H1 (cell line): ENCODE measurements around the gene METTL21C. TPM values are rescaled to one million over a fixed set of nuclear protein-coding genes. Genes with fewer than 3 reads are reported as not detected.

Experiments
- CTCF ChIA-PET: fragments of 300-600 bp; sonication (Branson Sonifier 250); formaldehyde crosslinking; loops from one replicate; lab custom pipeline; 2021; ENCODE audit not compliant: partially characterized antibody; lab: Charles Lee
- POLR2A ChIA-PET: fragments of 300-600 bp; sonication (Branson Sonifier 250); formaldehyde crosslinking; loops from one replicate; lab custom pipeline; 2021; ENCODE audit warnings: inconsistent platforms; ENCODE audit not compliant: partially characterized antibody; lab: Charles Lee
- DNase-seq, 2 experiments: peaks; one replicate each; pipeline versions ENCODE4 v3.0.0 to v3.0.0-alpha.2; 2010 to 2022; ENCODE audit warnings: low spot score in 2 of 2, low read depth in 1 of 2, mixed read lengths in 1 of 2
- FAIRE-seq: peaks from 2 replicates; lab custom pipeline; 2011; peaks lifted over from hg19 to GRCh38; lab: Jason Lieb, UNC
- H2AFZ ChIP-seq: 2 replicates; pipeline ENCODE4 v1.8.1; 2012; ENCODE audit warnings: low read length, inconsistent platforms
- H2AK5ac ChIP-seq: 2 replicates; pipeline ENCODE4 v1.6.1; 2013; ENCODE audit warnings: low read depth, low read length
- H2BK120ac ChIP-seq: replicated peaks from 2 replicates; pipeline ENCODE3; 2013; ENCODE audit warnings: low read depth, low read length, inconsistent platforms
- H2BK12ac ChIP-seq: 2 replicates; pipeline ENCODE4 v1.6.1; 2013; ENCODE audit warnings: low read depth, low read length
- H2BK15ac ChIP-seq: 2 replicates; pipeline ENCODE4 v1.6.1; 2013; ENCODE audit warnings: low read length
- H2BK20ac ChIP-seq: 2 replicates; pipeline ENCODE4 v1.6.1; 2013; ENCODE audit warnings: low read length
- H2BK5ac ChIP-seq: 2 replicates; pipeline ENCODE4 v1.6.1; 2013; ENCODE audit warnings: low read depth, low read length
- H3K14ac ChIP-seq: 2 replicates; pipeline ENCODE4 v1.6.1; 2013; ENCODE audit warnings: inconsistent platforms; ENCODE audit not compliant: insufficient read length
- H3K18ac ChIP-seq: 2 replicates; pipeline ENCODE4 v1.6.1; 2013; ENCODE audit warnings: low read length; ENCODE audit errors: extremely low read depth
- H3K23ac ChIP-seq: 2 replicates; pipeline ENCODE4 v1.6.1; 2013; ENCODE audit warnings: inconsistent platforms; ENCODE audit not compliant: insufficient read length
- H3K23me2 ChIP-seq: 2 replicates; pipeline ENCODE4 v1.6.1; 2013; ENCODE audit warnings: low read depth, low read length
- H3K27ac ChIP-seq: 2 replicates; pipeline ENCODE4 v1.6.1; 2011; ENCODE audit warnings: low read depth, low read length, inconsistent platforms
- H3K27me3 ChIP-seq, 4 experiments: replicated peaks in 1 of 4; 1 replicate in 1 of 4; 2 replicates in 3 of 4; pipeline versions ENCODE4 v1.6.1 to v1.8.1; 2011 to 2013; ENCODE audit warnings: low read length in 3 of 4, mild to moderate bottlenecking in 3 of 4, inconsistent platforms in 2 of 4, mixed read lengths in 2 of 4, moderate library complexity in 1 of 4; ENCODE audit not compliant: control insufficient read depth in 3 of 4, insufficient read depth in 3 of 4; ENCODE audit errors: extremely low read depth in 1 of 4
- H3K36me3 ChIP-seq, 4 experiments: 2 replicates each; pipeline versions ENCODE4 v1.6.1 to v1.8.1; 2011 to 2013; ENCODE audit warnings: mild to moderate bottlenecking in 4 of 4, low read length in 3 of 4, moderate library complexity in 2 of 4, control low read depth in 1 of 4, inconsistent platforms in 1 of 4; ENCODE audit not compliant: insufficient read depth in 4 of 4, control insufficient read depth in 2 of 4
- H3K4ac ChIP-seq: replicated peaks from 2 replicates; pipeline ENCODE3; 2013; ENCODE audit warnings: low read length, low read depth, mixed read lengths, inconsistent platforms; ENCODE audit not compliant: insufficient read length
- H3K4me1 ChIP-seq, 4 experiments: replicated peaks in 1 of 4; 1 replicate in 1 of 4; 2 replicates in 3 of 4; pipeline versions ENCODE4 v1.6.1 to v1.8.1; 2011 to 2013; ENCODE audit warnings: low read length in 3 of 4, inconsistent platforms in 2 of 4, mixed read lengths in 1 of 4; ENCODE audit not compliant: insufficient read depth in 4 of 4, control insufficient read depth in 3 of 4
- H3K4me2 ChIP-seq, 2 experiments: 2 replicates each; pipeline versions ENCODE4 v1.6.1 to v1.8.1; 2011 to 2013; ENCODE audit warnings: low read depth in 2 of 2, low read length in 2 of 2, control low read depth in 1 of 2, inconsistent platforms in 1 of 2, mild to moderate bottlenecking in 1 of 2; ENCODE audit not compliant: insufficient read depth in 1 of 2
- H3K4me3 ChIP-seq, 4 experiments: fragments of 200-600, 300-600 bp in 1 of 4; sonication (generic), shearing (Covaris generic), sonication (Bioruptor Twin) in 1 of 4; 2 replicates each; pipeline versions ENCODE4 v1.5.1 to v1.8.1; 2011 to 2016; ENCODE audit warnings: low read length in 4 of 4, low read depth in 3 of 4, control low read depth in 2 of 4, inconsistent platforms in 2 of 4, mild to moderate bottlenecking in 2 of 4, mixed read lengths in 1 of 4, moderate library complexity in 1 of 4; ENCODE audit not compliant: insufficient read depth in 2 of 4; ENCODE audit errors: extremely low read depth in 1 of 4
- H3K56ac ChIP-seq: replicated peaks from 2 replicates; pipeline ENCODE3; 2013; ENCODE audit warnings: low read depth, mild to moderate bottlenecking, mixed read lengths, low read length, inconsistent platforms; ENCODE audit not compliant: insufficient read length
- H3K79me1 ChIP-seq: 2 replicates; pipeline ENCODE4 v1.6.1; 2013; ENCODE audit warnings: low read depth, low read length, control low read depth
- H3K79me2 ChIP-seq, 2 experiments: 2 replicates each; pipeline versions ENCODE4 v1.6.1 to v1.8.1; 2012 to 2013; ENCODE audit warnings: low read length in 2 of 2, mild to moderate bottlenecking in 2 of 2, inconsistent platforms in 1 of 2; ENCODE audit not compliant: insufficient read depth in 2 of 2, control insufficient read depth in 1 of 2
- H3K9ac ChIP-seq, 4 experiments: replicated peaks in 1 of 4; 1 replicate in 1 of 4; 2 replicates in 3 of 4; pipeline versions ENCODE4 v1.6.1 to v1.8.1; 2011 to 2013; ENCODE audit warnings: low read depth in 3 of 4, low read length in 3 of 4, control low read depth in 2 of 4, mild to moderate bottlenecking in 2 of 4, moderate library complexity in 2 of 4, inconsistent platforms in 1 of 4; ENCODE audit errors: extremely low read depth in 1 of 4
- H3K9me3 ChIP-seq, 2 experiments: 2 replicates each; pipeline versions ENCODE4 v1.6.1 to v1.8.1; 2012 to 2013; ENCODE audit warnings: mild to moderate bottlenecking in 2 of 2, moderate library complexity in 2 of 2, control low read depth in 1 of 2, inconsistent platforms in 1 of 2, low read depth in 1 of 2, low read length in 1 of 2, mixed read lengths in 1 of 2; ENCODE audit not compliant: insufficient read depth in 2 of 2
- H4K20me1 ChIP-seq, 2 experiments: replicated peaks in 1 of 2; 2 replicates each; pipeline versions ENCODE3 to v1.8.1; 2011 to 2013; ENCODE audit warnings: inconsistent platforms in 2 of 2, low read length in 2 of 2, mild to moderate bottlenecking in 1 of 2; ENCODE audit not compliant: insufficient read depth in 2 of 2, control insufficient read depth in 1 of 2
- H4K5ac ChIP-seq: 2 replicates; pipeline ENCODE4 v1.6.1; 2013; ENCODE audit warnings: low read length, low read depth, mixed read lengths, inconsistent platforms; ENCODE audit not compliant: insufficient read length
- H4K8ac ChIP-seq: 2 replicates; pipeline ENCODE4 v1.8.0; 2013; ENCODE audit warnings: mild to moderate bottlenecking, moderate library complexity, low read length, inconsistent platforms; ENCODE audit not compliant: insufficient read depth; ENCODE audit errors: extremely low read depth
- H4K91ac ChIP-seq: replicated peaks from 2 replicates; pipeline ENCODE3; 2013; ENCODE audit warnings: low read length, mixed read lengths, inconsistent platforms; ENCODE audit not compliant: insufficient read length
- HDAC6 ChIP-seq: IDR thresholded peaks from one replicate; pipeline ENCODE4 v1.7.1; 2012; ENCODE audit warnings: low read depth, mild to moderate bottlenecking, inconsistent platforms, low read length, moderate library complexity
- WGBS, 2 experiments: shearing (Covaris generic) in 1 of 2; methylation state at CpG; one replicate each; pipeline versions ENCODE4 v1.1.6 to v1.1.7; 2013 to 2015; ENCODE audit warnings: low lambda C conversion rate in 2 of 2, mixed read lengths in 2 of 2, inconsistent platforms in 1 of 2, low coverage in 1 of 2, missing lambda C conversion rate in 1 of 2; ENCODE audit not compliant: insufficient replicate concordance in 2 of 2, insufficient coverage in 1 of 2, insufficient read length in 1 of 2; ENCODE audit errors: extremely low coverage in 1 of 2, missing lambda C conversion rate in 1 of 2; 5-methylcytosine and 5-hydroxymethylcytosine counted together
- polyA plus RNA-seq, 7 experiments: library from polyadenylated mRNA; depleted of rRNA in 3 of 7; stranded (reverse) in 5 of 7; unstranded in 2 of 7; fragments of >200 nt in 5 of 7; fragments of 200-250 nt in 2 of 7; gene quantifications; 1 replicate in 5 of 7; 2 replicates in 1 of 7; 4 replicates in 1 of 7; pipeline versions ENCODE4 v1.2.1 to v1.2.3, GENCODE V29; 2011 to 2013; ENCODE audit warnings: missing spikeins in 2 of 7, mixed read lengths in 2 of 7
- total RNA-seq: library from RNA; stranded (reverse); fragmentation: NEBNext Ultra II Directional; extraction: Animal tissue kit (Norgen Biotek cat#: 25700); gene quantifications from 2 replicates; pipeline ENCODE4 v1.2.1, GENCODE V29; 2021

Gene METTL21C
- total and polyA plus RNA-seq, 2 of the 8 experiments (the other 6 are each of a cell fraction or from before 2014, with no cell fraction given): not detected

DNA sequence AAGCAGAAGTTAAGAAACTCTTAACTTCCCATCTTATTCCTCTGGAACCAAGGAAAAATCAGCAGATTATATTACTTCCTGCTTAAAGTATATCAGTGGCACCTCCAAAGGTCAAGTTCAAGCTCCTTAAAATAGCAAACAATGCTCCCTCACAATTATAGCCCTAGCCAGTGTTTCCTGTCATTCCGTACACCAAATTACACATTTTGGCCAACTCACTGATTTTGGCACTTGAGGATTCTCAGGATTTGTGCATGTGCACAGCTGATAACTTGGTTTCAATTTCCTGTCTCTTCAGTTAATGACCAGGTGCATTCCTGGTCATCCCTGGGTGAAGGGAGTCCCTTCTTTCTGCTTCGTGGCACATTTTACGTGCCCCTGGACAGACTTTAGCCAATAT, 56.1 kb downstream of the METTL21C start:
- Histone ChIP-seq H3K4me1 (no peaks in the 10 kb centered on the region), H2BK12ac (no peak overlapping the region), H3K4me3 (no peak overlapping the region), H3K4me2 (no peak overlapping the region), H3K36me3 (peaks cover 9 to 90% (median 54%) of the 10 kb centered on the region in 4 experiments), H2BK5ac (no peak overlapping the region), H3K56ac (no peak overlapping the region), H4K8ac (no peak overlapping the region), H2BK20ac (no peak overlapping the region), H3K23me2 (no peaks in the 10 kb centered on the region), H3K14ac (no peak overlapping the region), H3K9me3 (no peaks in the 10 kb centered on the region), H3K79me2 (no peaks in the 10 kb centered on the region), H2BK15ac (no peak overlapping the region), H2AFZ (no peak overlapping the region), H4K5ac (no peak overlapping the region), H2BK120ac (no peak overlapping the region), H4K91ac (no peak overlapping the region), H3K23ac (no peak overlapping the region), H2AK5ac (no peak overlapping the region), H4K20me1 (peaks cover 0 to 2% of the 10 kb centered on the region in 2 experiments), H3K18ac (no peak overlapping the region), H3K4ac (no peak overlapping the region), H3K27ac (no peak overlapping the region), H3K9ac (no peak overlapping the region), H3K79me1 (no peaks in the 10 kb centered on the region), H3K27me3 (no peaks in the 10 kb centered on the region)
- CTCF ChIA-PET: interaction anchor here (0.7 to 0.9 kb wide), 2 partner anchors 14 to 56 kb away, joined by 3 to 4 read pairs; no protein-coding TSS in a partner anchor
- FAIRE-seq: no peak
- DNase-seq: no peak
- POLR2A ChIA-PET: no interaction called here
- TF ChIP-seq HDAC6: no peak
- WGBS, 2 experiments: 97% methylated on average over 3 of the region's 3 CpGs; no CpG with 5 or more reads in 1 of the 2 experiments

Other genes with a start within 250 kb of the METTL21C start
- gene TPP2, start 98.1 kb downstream of the METTL21C start, total RNA-seq: 80.4 and 85.7 TPM in 2 replicates
- 10.7 and 15.9 TPM in 2 replicates for gene TPP2, start 98.1 kb downstream of the METTL21C start, polyA plus RNA-seq (2011; rRNA removed)
- 8.5 and 10.3 TPM in 2 replicates for gene TEX30, start 78.7 kb upstream of the METTL21C start, total RNA-seq
- gene TEX30, start 78.7 kb upstream of the METTL21C start, polyA plus RNA-seq (2011; rRNA removed): 2.9 and 6.5 TPM in 2 replicates
- 20.1 and 22.3 TPM in 2 replicates for gene POGLUT2, start 103.9 kb upstream of the METTL21C start, total RNA-seq
- 9.4 and 9.9 TPM in 2 replicates for gene POGLUT2, start 103.9 kb upstream of the METTL21C start, polyA plus RNA-seq (2011; rRNA removed)
- gene BIVM, start 104.1 kb upstream of the METTL21C start, total RNA-seq: 5.4 and 5.5 TPM in 2 replicates
- 1.3 and 1.8 TPM in 2 replicates for gene BIVM, start 104.1 kb upstream of the METTL21C start, polyA plus RNA-seq (2011; rRNA removed)
- 24.4 and 28.3 TPM in 2 replicates for gene ERCC5, start 151.0 kb upstream of the METTL21C start, total RNA-seq
- 3.7 and 3.8 TPM in 2 replicates for gene ERCC5, start 151.0 kb upstream of the METTL21C start, polyA plus RNA-seq (2011; rRNA removed)